GM21528 (cell line): ENCODE results near the gene BMPR1A.
"Not testable (repeated sequence)": the region's sequence is repeated elsewhere in the genome, so short reads cannot be mapped to it uniquely, and the experiment has no call there.

Experiments used
- ATAC-seq: cut with Tn5 transposase; IDR thresholded peaks from one replicate; pipeline ENCODE4 v1.9.1; 2021; ENCODE audit warnings: mild to moderate bottlenecking, moderate library complexity; ENCODE audit not compliant: unreplicated experiment, low FRiP score

The BMPR1A gene

DNA sequence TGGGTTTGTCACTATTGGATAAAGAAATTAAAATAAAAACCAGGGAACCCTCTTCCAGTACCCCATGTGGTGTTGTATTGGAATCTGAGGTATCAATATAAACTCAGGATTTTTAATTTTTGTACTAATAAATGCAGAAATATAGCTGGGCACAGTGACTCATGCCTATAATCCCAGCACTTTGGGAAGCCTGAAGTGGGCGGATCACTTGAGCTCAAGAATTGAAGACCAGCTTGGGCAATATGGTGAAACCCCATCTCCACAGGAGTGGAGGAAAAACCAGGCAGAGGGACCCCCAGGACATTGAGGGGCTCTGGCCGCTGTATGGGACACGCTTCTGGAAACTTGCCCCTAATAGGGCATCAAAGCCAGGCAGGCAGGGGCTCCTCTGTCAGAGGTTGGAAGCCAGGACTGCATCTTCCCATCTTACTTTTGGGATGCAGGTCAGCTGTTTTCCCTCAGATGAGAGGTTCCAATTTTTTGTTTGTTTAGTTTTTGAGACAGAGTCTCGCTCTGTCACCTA is 222.9 kb downstream of the BMPR1A start:
- ATAC-seq: no peak

DNA sequence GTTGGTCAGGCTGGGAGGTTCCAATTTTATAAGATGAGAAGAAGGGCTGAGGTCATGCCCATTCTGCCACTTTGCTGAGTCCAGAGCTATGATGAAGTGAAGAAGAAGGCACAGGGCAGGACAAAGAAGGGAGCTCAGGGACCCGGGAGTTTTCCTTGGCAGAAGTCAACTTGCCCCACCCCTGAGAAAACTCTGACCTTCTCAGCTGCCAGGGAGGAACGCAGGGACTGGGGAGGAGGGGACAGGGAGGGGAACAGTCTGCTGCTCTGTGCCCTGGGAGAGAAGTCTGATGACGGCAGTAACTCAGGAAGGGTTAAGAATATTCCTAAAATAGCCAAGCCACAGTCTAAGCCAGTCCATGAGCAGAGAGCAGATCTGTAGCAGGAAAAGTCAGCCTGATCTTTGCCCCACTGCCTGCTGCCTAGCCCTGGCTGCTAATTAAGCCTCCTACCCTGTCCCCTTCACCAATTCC is 223.6 kb downstream of the BMPR1A start:
- no peak for ATAC-seq

DNA sequence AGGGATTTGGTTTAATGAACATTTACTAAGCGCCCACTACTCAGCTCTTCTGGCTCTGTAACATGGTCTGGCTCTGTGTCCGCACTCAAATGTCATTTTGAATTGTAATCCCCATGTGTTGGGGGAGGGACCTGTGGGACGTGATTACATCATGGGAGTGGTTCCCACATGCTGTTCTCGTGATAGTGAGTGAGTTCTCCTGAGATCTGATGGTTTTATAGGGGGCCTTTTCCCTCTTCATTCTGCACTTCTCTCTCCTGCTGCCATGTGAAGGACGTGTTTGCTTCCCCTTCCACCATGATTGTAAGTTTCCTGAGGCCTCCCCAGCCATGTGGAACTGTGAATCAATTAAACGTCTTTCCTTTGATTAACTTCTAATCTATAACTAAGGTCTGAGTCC is 224.6 kb downstream of the BMPR1A start:
- ATAC-seq: not testable (repeated sequence)

DNA sequence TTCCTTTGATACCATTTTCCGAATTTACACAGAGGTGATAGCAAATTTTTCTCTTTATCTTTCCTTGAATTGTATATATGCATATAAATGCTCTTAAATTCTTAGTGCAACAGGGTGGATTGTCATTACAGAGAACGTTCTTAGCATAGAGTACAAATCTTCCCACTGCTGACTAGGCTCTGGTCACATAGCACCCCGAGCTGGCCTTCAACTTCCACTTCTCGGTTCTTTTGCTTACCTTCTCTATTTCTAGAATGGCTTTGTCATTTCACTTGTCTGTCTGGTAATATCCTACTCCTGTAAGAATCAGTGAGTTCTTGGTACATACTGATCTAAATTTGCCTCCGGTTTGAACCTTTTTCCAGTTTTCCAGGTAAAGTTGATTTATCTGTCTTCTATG is 225.3 kb downstream of the BMPR1A start:
- no peak for ATAC-seq
